Measurements from ENCODE around the gene ATF6. TPM values are rescaled to one million over a fixed set of nuclear protein-coding genes. Genes with fewer than 3 reads are reported as not detected.

ATF6 gene
- total and polyA plus RNA-seq, 2 of the 8 experiments (the other 6 are each of a cell fraction or from before 2014, with no cell fraction given): 4.6 to 10.0 TPM

DNA sequence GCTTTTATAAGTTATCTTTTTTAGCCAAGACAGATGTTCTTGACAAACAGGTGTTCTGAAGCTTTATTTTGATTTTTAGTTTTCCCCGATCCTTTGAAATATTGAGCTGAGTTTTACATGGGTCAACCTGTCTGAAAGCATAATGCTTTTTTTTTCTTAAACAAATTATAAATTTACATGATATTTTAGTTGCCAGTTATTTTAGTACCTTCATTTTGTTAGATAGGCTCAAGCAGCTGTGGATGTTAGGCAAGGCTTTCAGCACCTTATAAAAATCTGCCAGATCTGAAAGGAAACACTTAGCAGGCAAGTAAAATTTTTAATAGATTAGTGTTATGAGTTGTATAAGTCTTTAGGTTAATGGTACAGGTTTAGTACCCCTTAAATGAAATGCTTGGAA lies 33.7 kb downstream of the ATF6 start:
- H3K23ac ChIP-seq (ENCODE audit: insufficient read length): no peak overlapping the region
- no peak overlapping the region for H3K18ac ChIP-seq (ENCODE audit: extremely low read depth, low read length)
- no peak overlapping the region for H4K5ac ChIP-seq (ENCODE audit: insufficient read length, low read depth, low read length)
- H3K56ac ChIP-seq (replicated peaks; ENCODE audit: insufficient read length, low read depth, low read length): no peak overlapping the region
- no peak overlapping the region for H3K4me2 ChIP-seq (ENCODE audit: insufficient read depth in 1 of 2, low read depth in 2 of 2, low read length in 2 of 2)
- peaks cover 0 to 4% (median 0%) of the 10 kb centered on the region in 4 experiments; a peak in 1 of 7 replicates for H3K4me1 ChIP-seq (replicated peaks in 1 of 4; ENCODE audit: control insufficient read depth in 3 of 4, insufficient read depth in 4 of 4, low read length in 3 of 4)
- H2BK5ac ChIP-seq (ENCODE audit: low read depth, low read length): no peak overlapping the region
- H3K4ac ChIP-seq (replicated peaks; ENCODE audit: insufficient read length, low read depth, low read length): no peak overlapping the region
- TF ChIP-seq SP2 (IDR thresholded peaks at IDR 0.05; ENCODE audit: low read length) (no peak), E2F6 (IDR thresholded peaks at IDR 0.05) (no peak), RFX5 (IDR thresholded peaks at IDR 0.05; ENCODE audit: borderline replicate concordance, low read depth, low read length) (no peak), USF2 (IDR thresholded peaks at IDR 0.05; ENCODE audit: low read length) (no peak)
- ChIA-PET POLR2A (ENCODE audit: partially characterized antibody) (no interaction called here), CTCF (ENCODE audit: partially characterized antibody) (interaction anchor here (1.0 to 10.0 kb wide), 2 partner anchors 69 to 236 kb away, joined by 4 to 180 read pairs; no protein-coding TSS in a partner anchor)
- no peaks in the 10 kb centered on the region; a peak in 1 of 4 replicates for H3K9me3 ChIP-seq (ENCODE audit: insufficient read depth in 2 of 2, low read depth in 1 of 2, low read length in 1 of 2)
- H2BK12ac ChIP-seq (ENCODE audit: low read depth, low read length): no peak overlapping the region
- DNase-seq (ENCODE audit: low read depth in 1 of 2, low spot score in 2 of 2) (no peak), FAIRE-seq (no peak)
- no peaks in the 10 kb centered on the region for H3K27me3 ChIP-seq (replicated peaks in 1 of 4; ENCODE audit: control insufficient read depth in 3 of 4, extremely low read depth in 1 of 4, insufficient read depth in 3 of 4, low read length in 3 of 4)
- H3K4me3 ChIP-seq (ENCODE audit: extremely low read depth in 1 of 4, insufficient read depth in 2 of 4, low read depth in 3 of 4, low read length in 4 of 4): no peak overlapping the region
- H3K14ac ChIP-seq (ENCODE audit: insufficient read length): no peak overlapping the region
- no peaks in the 10 kb centered on the region for H3K79me1 ChIP-seq (ENCODE audit: low read depth, low read length)
- H3K9ac ChIP-seq (replicated peaks in 1 of 4; ENCODE audit: extremely low read depth in 1 of 4, low read depth in 3 of 4, low read length in 3 of 4): no peak overlapping the region
- H2BK120ac ChIP-seq (replicated peaks; ENCODE audit: low read depth, low read length): no peak overlapping the region
- no peak overlapping the region for H4K91ac ChIP-seq (replicated peaks; ENCODE audit: insufficient read length, low read length)
- WGBS, 2 experiments (ENCODE audit: extremely low coverage in 1 of 2, insufficient coverage in 1 of 2, insufficient read length in 1 of 2, insufficient replicate concordance in 2 of 2, low coverage in 1 of 2, low lambda C conversion rate in 2 of 2, missing lambda C conversion rate in 1 of 2): 85% methylated on average over 1 of the region's 1 CpG; no CpG with 5 or more reads in 1 of the 2 experiments
- H3K36me3 ChIP-seq (ENCODE audit: control insufficient read depth in 2 of 4, insufficient read depth in 4 of 4, low read length in 3 of 4): no peaks in the 10 kb centered on the region; a peak in 1 of 8 replicates
- no peak overlapping the region for H2BK15ac ChIP-seq (ENCODE audit: low read length)
- H2BK20ac ChIP-seq (ENCODE audit: low read length): no peak overlapping the region
- no peaks in the 10 kb centered on the region for H4K20me1 ChIP-seq (replicated peaks in 1 of 2; ENCODE audit: control insufficient read depth in 1 of 2, insufficient read depth in 2 of 2, low read length in 2 of 2)
- no peak overlapping the region for H4K8ac ChIP-seq (ENCODE audit: extremely low read depth, insufficient read depth, low read length)
- no peaks in the 10 kb centered on the region for H3K23me2 ChIP-seq (ENCODE audit: low read depth, low read length)
- no peak overlapping the region for H2AK5ac ChIP-seq (ENCODE audit: low read depth, low read length)
- H2AFZ ChIP-seq (ENCODE audit: low read length): no peak overlapping the region
- no peaks in the 10 kb centered on the region for H3K79me2 ChIP-seq (ENCODE audit: control insufficient read depth in 1 of 2, insufficient read depth in 2 of 2, low read length in 2 of 2)
- no peak overlapping the region for H3K27ac ChIP-seq (ENCODE audit: low read depth, low read length)

Measured in H1 (cell line).